Measurements from ENCODE around the gene RRN3.
"Not testable (repeated sequence)": the region's sequence is repeated elsewhere in the genome, so short reads cannot be mapped to it uniquely, and the experiment has no call there.

- TF ChIP-seq MXI1 (IDR thresholded peaks at IDR 0.05; ENCODE audit: low read depth, low read length); POLR2A (conservative IDR thresholded peaks at IDR 0.05); TRIM28 (IDR thresholded peaks at IDR 0.05); ZNF354B (CRISPR knock-in tag; IDR thresholded peaks at IDR 0.05): not testable (repeated sequence)
Observed at GRCh38 chr16:15096583-15096972, 2.5 kb upstream of the RRN3 start.
